DMS53 treated with DMSO at 0.1 percent for 48 hours (cell line): ENCODE measurements around the gene TNFRSF4.

Experiments
- DNase-seq: peaks from one replicate; lab custom pipeline; 2025; ENCODE audit not compliant: unreplicated experiment; lab: John Stamatoyannopoulos, UW

The TNFRSF4 gene

GRCh38 chr1:1170215-1171091, 43.5 kb downstream of the TNFRSF4 start:
- no peak for DNase-seq

GRCh38 chr1:1169429-1170214, 44.3 kb downstream of the TNFRSF4 start:
- no peak for DNase-seq

- DNase-seq: no peak
Observed at GRCh38 chr1:1168451-1169411, 45.2 kb downstream of the TNFRSF4 start.

GRCh38 chr1:1167841-1168450, 46.0 kb downstream of the TNFRSF4 start:
- no peak for DNase-seq

- DNase-seq: no peak
Observed at GRCh38 chr1:1167398-1167821, 46.5 kb downstream of the TNFRSF4 start.

GRCh38 chr1:1166642-1167397, 47.1 kb downstream of the TNFRSF4 start:
- no peak for DNase-seq

- DNase-seq: no peak
Observed at GRCh38 chr1:1165900-1166421, 48.0 kb downstream of the TNFRSF4 start.

GRCh38 chr1:1165485-1165884, 48.5 kb downstream of the TNFRSF4 start:
- DNase-seq: no peak

GRCh38 chr1:1164701-1165451, 49.1 kb downstream of the TNFRSF4 start:
- peak; percentile 53 for DNase-seq

GRCh38 chr1:1164361-1164700, 49.6 kb downstream of the TNFRSF4 start:
- no peak for DNase-seq

- DNase-seq: no peak
Observed at GRCh38 chr1:1163538-1164070, 50.3 kb downstream of the TNFRSF4 start.

- peak; percentile 93 for DNase-seq
Observed at GRCh38 chr1:1162597-1163537, 51.1 kb downstream of the TNFRSF4 start.

GRCh38 chr1:1161683-1162079, 52.3 kb downstream of the TNFRSF4 start:
- DNase-seq: no peak
